Measurements from ENCODE around the gene FNBP1. TPM values are rescaled to one million over a fixed set of nuclear protein-coding genes. Genes with fewer than 3 reads are reported as not detected.

Gene FNBP1
- total and polyA plus RNA-seq, 5 donors from 2014 or later: 147 to 253 (median 207) TPM

DNA sequence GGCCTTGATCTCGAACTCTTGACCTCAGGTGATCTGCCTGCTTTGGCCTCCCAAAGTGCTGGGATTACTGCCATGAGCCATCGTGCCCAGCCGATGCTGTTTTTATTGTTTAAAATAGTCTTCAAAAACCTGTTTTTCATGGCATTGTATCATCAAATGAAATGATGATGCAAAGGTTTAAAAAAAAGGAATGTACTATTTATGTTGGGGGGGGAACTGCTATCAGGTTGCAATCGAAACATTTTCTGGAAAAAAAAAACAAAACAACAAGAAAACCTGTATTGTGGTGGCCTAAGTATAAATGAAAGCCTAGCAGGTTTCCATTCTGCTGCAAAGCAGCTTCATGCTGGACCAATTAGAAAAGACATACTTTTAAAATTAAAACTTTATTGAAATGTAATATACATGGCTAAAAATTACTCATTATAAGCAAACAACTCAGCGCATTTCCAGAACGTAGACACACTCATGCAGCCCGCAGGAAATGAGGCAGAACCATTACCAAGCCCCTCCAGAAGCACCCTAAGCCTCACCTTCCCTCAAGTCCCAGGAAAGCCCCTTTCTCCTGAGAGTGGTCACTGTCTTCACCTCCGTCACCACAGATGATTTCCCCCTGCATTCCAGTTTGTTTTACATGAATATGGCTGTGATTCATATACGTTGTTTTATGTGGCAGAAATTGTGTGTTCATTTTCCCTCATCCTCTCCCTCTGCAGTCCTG lies 29.7 kb upstream of the FNBP1 start:
- DNase-seq (no peak), ATAC-seq (ENCODE audit: low read depth in 2 of 2) (no peak)
- no peak overlapping the region for H3K4me3 ChIP-seq (ENCODE audit: low read depth, low read length)
- peaks cover 3% of the 10 kb centered on the region for H3K4me1 ChIP-seq (ENCODE audit: control insufficient read depth, insufficient read depth, low read length, poor library complexity, severe bottlenecking)
- no peaks in the 10 kb centered on the region for H3K27me3 ChIP-seq (ENCODE audit: control insufficient read depth, insufficient read depth, low read length)
- no peaks in the 10 kb centered on the region for H3K9me3 Mint-ChIP-seq
- H3K4me3 Mint-ChIP-seq: no peak overlapping the region
- H3K27ac Mint-ChIP-seq: peak overlapping the region; percentile 39 to 74 (median 67)
- no peaks in the 10 kb centered on the region for H3K27me3 Mint-ChIP-seq
- peaks cover 20% of the 10 kb centered on the region for H3K36me3 ChIP-seq (ENCODE audit: control insufficient read depth, insufficient read depth, low read length)
- no peaks in the 10 kb centered on the region for H3K9me3 ChIP-seq (ENCODE audit: control insufficient read depth in 2 of 2, low read length in 2 of 2)
- H3K4me1 Mint-ChIP-seq: peaks cover 14 to 41% (median 31%) of the 10 kb centered on the region in 4 donors
- H3K36me3 Mint-ChIP-seq: peaks cover 23% of the 10 kb centered on the region
- H3K27ac ChIP-seq (ENCODE audit: insufficient read depth, low read length, poor library complexity, severe bottlenecking): no peak overlapping the region

DNA sequence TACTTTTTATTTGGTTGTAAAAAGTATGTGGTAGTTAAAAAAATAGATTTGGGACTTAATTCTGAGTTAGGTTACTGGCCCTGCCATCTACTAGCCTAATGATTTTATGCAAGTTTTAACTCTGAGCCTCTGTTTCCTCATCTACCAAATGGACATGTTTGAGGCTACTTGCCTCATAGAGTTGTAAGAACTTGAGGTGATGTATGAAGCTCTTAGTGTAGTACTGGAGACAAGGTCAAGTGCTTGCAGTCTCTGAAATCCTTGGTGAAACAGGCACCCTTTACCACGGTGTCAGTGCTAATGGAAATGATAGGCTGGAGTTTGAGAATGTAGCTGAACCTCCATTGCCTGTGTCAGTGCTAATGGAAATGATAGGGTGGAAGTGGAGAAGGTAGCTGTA lies 26.1 kb upstream of the FNBP1 start:
- H3K9me3 ChIP-seq (ENCODE audit: control insufficient read depth in 2 of 2, low read length in 2 of 2): no peaks in the 10 kb centered on the region
- no peaks in the 10 kb centered on the region for H3K27me3 ChIP-seq (ENCODE audit: control insufficient read depth, insufficient read depth, low read length)
- H3K4me3 ChIP-seq (ENCODE audit: low read depth, low read length): no peak overlapping the region
- ATAC-seq (ENCODE audit: low read depth in 2 of 2) (no peak), DNase-seq (no peak)
- H3K9me3 Mint-ChIP-seq: no peaks in the 10 kb centered on the region
- no peaks in the 10 kb centered on the region for H3K27me3 Mint-ChIP-seq
- no peak overlapping the region for H3K4me3 Mint-ChIP-seq
- peak overlapping the region; percentile 75 to 85 (median 78) for H3K27ac Mint-ChIP-seq
- H3K27ac ChIP-seq (ENCODE audit: insufficient read depth, low read length, poor library complexity, severe bottlenecking): no peak overlapping the region
- H3K36me3 Mint-ChIP-seq: peaks cover 6% of the 10 kb centered on the region
- peaks cover 13 to 42% (median 30%) of the 10 kb centered on the region in 4 donors for H3K4me1 Mint-ChIP-seq
- peaks cover 3% of the 10 kb centered on the region for H3K4me1 ChIP-seq (ENCODE audit: control insufficient read depth, insufficient read depth, low read length, poor library complexity, severe bottlenecking)
- H3K36me3 ChIP-seq (ENCODE audit: control insufficient read depth, insufficient read depth, low read length): peaks cover 2% of the 10 kb centered on the region

DNA sequence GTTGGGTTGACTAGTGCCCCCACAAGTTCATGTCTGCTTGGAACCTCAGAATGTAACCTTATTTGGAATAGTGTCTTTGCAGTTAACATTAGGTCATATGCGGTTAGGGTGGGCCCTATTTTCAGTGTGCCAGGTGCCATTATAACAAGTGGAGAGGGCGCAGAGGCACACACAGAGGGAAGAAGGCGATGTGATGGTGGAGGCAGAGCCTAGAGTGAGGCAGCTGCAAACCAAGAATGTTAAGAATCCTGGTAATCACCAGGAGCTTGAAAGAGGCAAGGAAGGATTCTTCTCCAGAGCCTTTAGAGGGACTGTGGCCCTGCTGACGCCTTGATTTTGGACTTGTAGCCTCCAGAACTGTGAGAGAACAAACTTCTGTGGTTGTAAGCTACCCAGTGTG lies 21.6 kb upstream of the FNBP1 start:
- Histone ChIP-seq H3K27ac (ENCODE audit: insufficient read depth, low read length, poor library complexity, severe bottlenecking) (no peak overlapping the region), H3K9me3 (ENCODE audit: control insufficient read depth in 2 of 2, low read length in 2 of 2) (no peaks in the 10 kb centered on the region), H3K4me1 (ENCODE audit: control insufficient read depth, insufficient read depth, low read length, poor library complexity, severe bottlenecking) (peaks cover 3% of the 10 kb centered on the region), H3K4me3 (ENCODE audit: low read depth, low read length) (no peak overlapping the region), H3K36me3 (ENCODE audit: control insufficient read depth, insufficient read depth, low read length) (no peaks in the 10 kb centered on the region), H3K27me3 (ENCODE audit: control insufficient read depth, insufficient read depth, low read length) (no peaks in the 10 kb centered on the region)
- Mint-ChIP-seq H3K27ac (peak overlapping the region in 1 of 3 donors; percentile 42), H3K36me3 (peaks cover 2% of the 10 kb centered on the region), H3K9me3 (no peaks in the 10 kb centered on the region), H3K4me1 (peaks cover 19 to 55% (median 38%) of the 10 kb centered on the region in 4 donors), H3K4me3 (no peak overlapping the region), H3K27me3 (no peaks in the 10 kb centered on the region)
- ATAC-seq (ENCODE audit: low read depth in 2 of 2): no peak
- no peak for DNase-seq

DNA sequence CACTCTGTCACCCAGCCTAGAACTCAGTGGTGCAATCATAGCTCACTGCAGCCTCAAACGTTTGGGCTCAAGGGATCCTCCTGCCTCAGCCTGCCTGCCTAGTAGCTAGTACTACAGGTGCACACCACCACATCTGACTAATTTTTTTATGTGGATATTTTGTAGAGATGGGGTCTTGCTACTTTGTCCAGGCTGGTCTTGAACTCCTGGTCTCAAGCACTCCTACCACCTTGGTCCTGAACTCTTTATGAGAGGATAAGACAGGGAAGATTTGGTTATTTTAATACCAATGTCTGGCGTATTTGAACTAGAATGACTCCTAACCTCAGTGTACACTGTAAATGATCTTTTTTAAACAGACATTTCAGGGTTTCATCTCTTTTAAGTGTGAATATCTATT lies 19.8 kb upstream of the FNBP1 start:
- Histone ChIP-seq H3K4me1 (ENCODE audit: control insufficient read depth, insufficient read depth, low read length, poor library complexity, severe bottlenecking) (no peaks in the 10 kb centered on the region), H3K27me3 (ENCODE audit: control insufficient read depth, insufficient read depth, low read length) (no peaks in the 10 kb centered on the region), H3K9me3 (ENCODE audit: control insufficient read depth in 2 of 2, low read length in 2 of 2) (no peaks in the 10 kb centered on the region), H3K27ac (ENCODE audit: insufficient read depth, low read length, poor library complexity, severe bottlenecking) (no peak overlapping the region), H3K36me3 (ENCODE audit: control insufficient read depth, insufficient read depth, low read length) (peaks cover 5% of the 10 kb centered on the region), H3K4me3 (ENCODE audit: low read depth, low read length) (no peak overlapping the region)
- no peaks in the 10 kb centered on the region for H3K27me3 Mint-ChIP-seq
- peaks cover 8% of the 10 kb centered on the region for H3K36me3 Mint-ChIP-seq
- peak overlapping the region in 1 of 3 donors; percentile 20 for H3K27ac Mint-ChIP-seq
- H3K4me3 Mint-ChIP-seq: no peak overlapping the region
- DNase-seq: no peak
- peaks cover 19 to 38% (median 33%) of the 10 kb centered on the region in 4 donors for H3K4me1 Mint-ChIP-seq
- no peaks in the 10 kb centered on the region for H3K9me3 Mint-ChIP-seq
- no peak for ATAC-seq (ENCODE audit: low read depth in 2 of 2)

DNA sequence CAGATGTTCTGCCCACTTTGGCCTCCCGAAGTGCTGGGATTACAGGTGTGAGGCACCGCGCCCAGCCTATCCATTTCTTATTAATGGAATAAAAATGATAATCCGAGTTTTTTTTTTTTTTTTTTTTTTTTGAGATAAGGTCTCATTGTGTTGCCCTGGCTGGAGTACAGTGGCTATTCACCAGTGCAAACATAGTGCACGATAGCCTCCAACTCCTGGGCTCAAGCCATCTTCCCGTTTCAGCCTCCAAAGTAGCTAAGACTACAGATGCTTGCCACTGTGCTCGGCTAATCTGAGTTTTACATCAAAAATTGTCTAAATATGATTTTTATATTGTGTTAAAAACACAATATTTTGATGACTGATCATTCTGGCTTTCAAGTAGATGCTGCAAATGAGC lies 17.3 kb upstream of the FNBP1 start:
- no peak overlapping the region for H3K4me3 ChIP-seq (ENCODE audit: low read depth, low read length)

DNA sequence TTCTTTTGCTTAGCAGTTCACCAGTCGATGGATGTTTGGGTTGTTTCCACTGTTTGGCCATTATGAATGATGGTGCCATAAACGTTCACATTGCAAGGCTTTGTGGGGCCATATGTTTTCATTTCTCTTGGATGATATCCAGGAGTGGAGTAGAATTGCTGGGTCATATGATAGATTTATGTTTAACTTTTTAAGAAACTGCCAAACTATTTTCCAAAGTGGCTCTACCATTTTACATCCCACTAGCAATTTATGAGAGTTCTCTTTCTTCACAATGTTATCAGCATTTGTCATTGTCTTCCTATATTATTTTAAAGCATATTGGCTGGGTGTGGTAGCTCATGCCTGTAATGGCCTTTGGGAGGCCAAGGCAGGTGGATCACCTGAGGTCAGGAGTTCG lies 15.9 kb upstream of the FNBP1 start:
- H3K9me3 Mint-ChIP-seq: no peaks in the 10 kb centered on the region
- Histone ChIP-seq H3K4me1 (ENCODE audit: control insufficient read depth, insufficient read depth, low read length, poor library complexity, severe bottlenecking) (peaks cover 10% of the 10 kb centered on the region), H3K4me3 (ENCODE audit: low read depth, low read length) (no peak overlapping the region), H3K9me3 (ENCODE audit: control insufficient read depth in 2 of 2, low read length in 2 of 2) (no peaks in the 10 kb centered on the region), H3K36me3 (ENCODE audit: control insufficient read depth, insufficient read depth, low read length) (peaks cover 5% of the 10 kb centered on the region), H3K27ac (ENCODE audit: insufficient read depth, low read length, poor library complexity, severe bottlenecking) (no peak overlapping the region), H3K27me3 (ENCODE audit: control insufficient read depth, insufficient read depth, low read length) (no peaks in the 10 kb centered on the region)
- peaks cover 18 to 52% (median 33%) of the 10 kb centered on the region in 4 donors for H3K4me1 Mint-ChIP-seq
- DNase-seq (no peak), ATAC-seq (ENCODE audit: low read depth in 2 of 2) (no peak)
- peak overlapping the region in 1 of 3 donors; percentile 58 for H3K27ac Mint-ChIP-seq
- H3K27me3 Mint-ChIP-seq: no peaks in the 10 kb centered on the region
- H3K36me3 Mint-ChIP-seq: peaks cover 8% of the 10 kb centered on the region
- H3K4me3 Mint-ChIP-seq: peak overlapping the region in 2 of 4 donors; percentile 15 to 67

More for the DNA sequence above, 17.3 kb upstream of the FNBP1 start:
- Mint-ChIP-seq H3K27me3 (no peaks in the 10 kb centered on the region), H3K36me3 (peaks cover 8% of the 10 kb centered on the region), H3K4me3 (no peak overlapping the region), H3K9me3 (no peaks in the 10 kb centered on the region), H3K4me1 (peaks cover 15 to 41% (median 27%) of the 10 kb centered on the region in 4 donors), H3K27ac (no peak overlapping the region)
- H3K27me3 ChIP-seq (ENCODE audit: control insufficient read depth, insufficient read depth, low read length): no peaks in the 10 kb centered on the region
- no peaks in the 10 kb centered on the region for H3K4me1 ChIP-seq (ENCODE audit: control insufficient read depth, insufficient read depth, low read length, poor library complexity, severe bottlenecking)
- H3K27ac ChIP-seq (ENCODE audit: insufficient read depth, low read length, poor library complexity, severe bottlenecking): no peak overlapping the region
- no peaks in the 10 kb centered on the region for H3K9me3 ChIP-seq (ENCODE audit: control insufficient read depth in 2 of 2, low read length in 2 of 2)
- no peak for DNase-seq
- ATAC-seq (ENCODE audit: low read depth in 2 of 2): no peak
- H3K36me3 ChIP-seq (ENCODE audit: control insufficient read depth, insufficient read depth, low read length): peaks cover 5% of the 10 kb centered on the region

DNA sequence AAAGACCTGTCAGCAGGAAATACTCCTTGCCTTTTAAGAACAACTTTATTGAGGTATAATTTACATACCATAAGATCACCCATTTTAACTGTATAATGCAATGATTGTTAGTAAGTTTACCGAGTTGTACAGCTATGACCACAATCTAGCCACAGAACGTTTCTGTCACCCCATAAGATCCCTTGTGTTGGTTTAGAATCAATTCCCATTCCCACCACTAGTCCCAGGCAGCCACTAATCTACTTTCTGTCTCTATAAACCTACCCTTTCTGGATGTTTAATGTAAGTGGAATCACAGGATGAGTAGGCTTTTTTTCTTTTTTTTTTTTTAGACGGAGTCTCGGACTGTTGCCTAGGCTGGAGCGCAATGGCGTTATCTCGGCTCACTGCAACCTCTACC lies 15.2 kb upstream of the FNBP1 start:
- peaks cover 5% of the 10 kb centered on the region for H3K36me3 ChIP-seq (ENCODE audit: control insufficient read depth, insufficient read depth, low read length)
- H3K27me3 ChIP-seq (ENCODE audit: control insufficient read depth, insufficient read depth, low read length): no peaks in the 10 kb centered on the region
- Mint-ChIP-seq H3K9me3 (no peaks in the 10 kb centered on the region), H3K36me3 (peaks cover 8% of the 10 kb centered on the region), H3K4me3 (peak overlapping the region in 1 of 4 donors; percentile 66), H3K27ac (no peak overlapping the region), H3K27me3 (no peaks in the 10 kb centered on the region), H3K4me1 (peaks cover 18 to 56% (median 32%) of the 10 kb centered on the region in 4 donors)
- ATAC-seq (ENCODE audit: low read depth in 2 of 2) (no peak), DNase-seq (no peak)
- peaks cover 14% of the 10 kb centered on the region for H3K4me1 ChIP-seq (ENCODE audit: control insufficient read depth, insufficient read depth, low read length, poor library complexity, severe bottlenecking)
- no peak overlapping the region for H3K27ac ChIP-seq (ENCODE audit: insufficient read depth, low read length, poor library complexity, severe bottlenecking)
- H3K9me3 ChIP-seq (ENCODE audit: control insufficient read depth in 2 of 2, low read length in 2 of 2): no peaks in the 10 kb centered on the region
- H3K4me3 ChIP-seq (ENCODE audit: low read depth, low read length): no peak overlapping the region

DNA sequence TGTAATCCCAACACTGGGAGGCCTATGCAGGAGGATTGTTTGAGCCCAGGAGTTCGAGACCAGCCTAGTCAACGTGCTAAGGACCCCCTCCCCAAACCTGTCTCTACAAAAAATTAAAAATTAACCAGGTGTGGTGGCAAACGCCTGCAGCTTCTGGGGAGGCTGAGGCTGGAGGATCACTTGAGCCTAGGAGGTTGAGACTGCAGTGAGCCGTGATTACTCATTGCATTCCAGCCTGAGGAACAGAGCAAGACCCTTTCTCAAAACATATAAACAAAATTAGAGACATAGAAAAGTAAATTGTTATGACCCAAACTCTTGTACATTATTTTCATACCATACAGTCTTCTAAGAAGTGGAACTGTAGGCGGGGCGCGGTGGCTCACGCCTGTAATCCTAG lies 11.8 kb upstream of the FNBP1 start:
- H3K4me1 ChIP-seq (ENCODE audit: control insufficient read depth, insufficient read depth, low read length, poor library complexity, severe bottlenecking): peaks cover 23% of the 10 kb centered on the region
- H3K27ac ChIP-seq (ENCODE audit: insufficient read depth, low read length, poor library complexity, severe bottlenecking): no peak overlapping the region

More for the DNA sequence above, 11.8 kb upstream of the FNBP1 start:
- ATAC-seq (ENCODE audit: low read depth in 2 of 2) (no peak), DNase-seq (no peak)
- Mint-ChIP-seq H3K36me3 (peaks cover 8% of the 10 kb centered on the region), H3K4me1 (peaks cover 11 to 57% (median 28%) of the 10 kb centered on the region in 4 donors), H3K4me3 (peak overlapping the region; percentile 94 to 99 (median 96)), H3K27ac (peak overlapping the region in 2 of 3 donors; percentile 94 to 95), H3K9me3 (no peaks in the 10 kb centered on the region), H3K27me3 (no peaks in the 10 kb centered on the region)
- Histone ChIP-seq H3K36me3 (ENCODE audit: control insufficient read depth, insufficient read depth, low read length) (peaks cover 5% of the 10 kb centered on the region), H3K9me3 (ENCODE audit: control insufficient read depth in 2 of 2, low read length in 2 of 2) (no peaks in the 10 kb centered on the region), H3K27me3 (ENCODE audit: control insufficient read depth, insufficient read depth, low read length) (no peaks in the 10 kb centered on the region), H3K4me3 (ENCODE audit: low read depth, low read length) (peak overlapping the region; percentile 86)

Data from CD4-positive, CD25-positive, alpha-beta regulatory T cell (primary cell).